ENCODE measurements around the gene ROR1. TPM values are rescaled to one million over a fixed set of nuclear protein-coding genes. Genes with fewer than 3 reads are reported as not detected.
A peak's percentile ranks its signal among the peaks of the same experiment; 100 is the strongest.

The ROR1 gene
- polyA plus RNA-seq, 1 of the 3 experiments (the other 2 are of a cell fraction) = 4.0 TPM

- no peak overlapping the region for H3K4me3 ChIP-seq (ENCODE audit: low read depth in 2 of 2, low read length in 1 of 2)
- H3K27ac ChIP-seq (ENCODE audit: low read depth in 2 of 2, low read length in 1 of 2) = peak overlapping the region in 1 of 2 experiments; percentile 39; a peak in 2 of 4 replicates
- whole genome bisulfite sequencing (ENCODE audit: low lambda C conversion rate) = 74% methylated on average over 5 of the region's 5 CpGs
- no peak overlapping the region for H2AFZ ChIP-seq (ENCODE audit: low read depth)
- H3K9me2 ChIP-seq = no peaks in the 10 kb centered on the region
- ChIA-PET CTCF (interaction anchor here (1.5 kb wide), 1 partner anchor 21 kb away, joined by 3 read pairs; no protein-coding TSS in a partner anchor), POLR2A (no interaction called here)
- no peaks in the 10 kb centered on the region for H3K79me2 ChIP-seq (ENCODE audit: insufficient read depth)
- H3K4me2 ChIP-seq = no peak overlapping the region
- no peaks in the 10 kb centered on the region for H3K36me3 ChIP-seq (replicated peaks in 1 of 2; ENCODE audit: control insufficient read depth in 1 of 2, insufficient read depth in 2 of 2, low read length in 1 of 2)
- H4K20me1 ChIP-seq (ENCODE audit: insufficient read depth) = no peaks in the 10 kb centered on the region
- H3K9me3 ChIP-seq = no peaks in the 10 kb centered on the region
- H3F3A ChIP-seq (replicated peaks; ENCODE audit: insufficient read depth) = no peaks in the 10 kb centered on the region
- no peak overlapping the region for H3K9ac ChIP-seq
- no peak for DNase-seq
- peaks cover 0 to 27% of the 10 kb centered on the region in 2 experiments; a peak in 2 of 4 replicates for H3K4me1 ChIP-seq (ENCODE audit: control insufficient read depth in 1 of 2, insufficient read depth in 2 of 2, low read depth in 1 of 2, low read length in 1 of 2)
- TF ChIP-seq GABPA (IDR thresholded peaks at IDR 0.05; ENCODE audit: low read depth) (no peak), CTCF (IDR thresholded peaks at IDR 0.05) (no peak), ELF1 (IDR thresholded peaks at IDR 0.05) (no peak), RFX5 (IDR thresholded peaks at IDR 0.05; ENCODE audit: low read length) (no peak), RAD21 (IDR thresholded peaks at IDR 0.05; ENCODE audit: low read length) (no peak), PBX3 (IDR thresholded peaks at IDR 0.05) (no peak)
- H3K27me3 ChIP-seq (ENCODE audit: insufficient read depth) = no peaks in the 10 kb centered on the region
Measured at GRCh38 chr1:64072089-64072793, 298.4 kb downstream of the ROR1 start.

GRCh38 chr1:64073705-64074104, 299.9 kb downstream of the ROR1 start:
- ChIA-PET CTCF (interaction anchor here (1.5 kb wide), 1 partner anchor 382 kb away, joined by 3 read pairs; no protein-coding TSS in a partner anchor), POLR2A (interaction anchor here (1.3 kb wide), 1 partner anchor 25 kb away, joined by 3 read pairs; no protein-coding TSS in a partner anchor)
- no peaks in the 10 kb centered on the region for H3K27me3 ChIP-seq (ENCODE audit: insufficient read depth)
- H3K4me2 ChIP-seq = no peak overlapping the region
- DNase-seq = peak; percentile 53
- H3K27ac ChIP-seq (ENCODE audit: low read depth in 2 of 2, low read length in 1 of 2) = peak overlapping the region in 1 of 2 experiments; percentile 82; a peak in 2 of 4 replicates
- H3K9me2 ChIP-seq = no peaks in the 10 kb centered on the region
- H3K79me2 ChIP-seq (ENCODE audit: insufficient read depth) = no peaks in the 10 kb centered on the region
- H3K36me3 ChIP-seq (replicated peaks in 1 of 2; ENCODE audit: control insufficient read depth in 1 of 2, insufficient read depth in 2 of 2, low read length in 1 of 2) = no peaks in the 10 kb centered on the region
- TF ChIP-seq CHD2 (IDR thresholded peaks at IDR 0.05; ENCODE audit: low read length, partially characterized antibody) (peak; percentile 19), FOXM1 (IDR thresholded peaks at IDR 0.05; ENCODE audit: low read depth) (no peak), EZH2phosphoT487 (IDR thresholded peaks at IDR 0.05; ENCODE audit: borderline replicate concordance, low read depth) (no peak), RAD21 (IDR thresholded peaks at IDR 0.05; ENCODE audit: low read length) (peak; percentile 18; the same call in 1 of the 2 replicates), PBX3 (IDR thresholded peaks at IDR 0.05) (no peak), RCOR1 (IDR thresholded peaks at IDR 0.05; ENCODE audit: low read length) (peak; percentile 73; the same call in 1 of the 2 replicates), POLR2AphosphoS5 (IDR thresholded peaks at IDR 0.05; ENCODE audit: low read depth, low read length) (no peak), SMC3 (IDR thresholded peaks at IDR 0.05; ENCODE audit: low read depth, low read length) (no peak), EP300 (IDR thresholded peaks at IDR 0.05; ENCODE audit: borderline replicate concordance in 1 of 2, low read depth in 1 of 2, low read length in 1 of 2) (peak in 1 of 2 experiments; percentile 83; a peak in 2 of 4 replicates), MEF2A (IDR thresholded peaks at IDR 0.05; ENCODE audit: borderline replicate concordance, low read depth) (no peak), RFX5 (IDR thresholded peaks at IDR 0.05; ENCODE audit: low read length) (no peak), GATA2 (CRISPR knock-in tag; IDR thresholded peaks at IDR 0.05) (0 out of 2 replicates have a peak, but pooled peaks have one; percentile 7), NRF1 (IDR thresholded peaks at IDR 0.05; ENCODE audit: low read depth, low read length) (no peak)
- H4K20me1 ChIP-seq (ENCODE audit: insufficient read depth) = no peaks in the 10 kb centered on the region
- no peaks in the 10 kb centered on the region for H3K9me3 ChIP-seq
- 34% methylated on average over 2 of the region's 2 CpGs for WGBS (ENCODE audit: low lambda C conversion rate)
- no peaks in the 10 kb centered on the region for H3F3A ChIP-seq (replicated peaks; ENCODE audit: insufficient read depth)
- H2AFZ ChIP-seq (ENCODE audit: low read depth) = no peak overlapping the region
- peaks cover 0 to 31% of the 10 kb centered on the region in 2 experiments; a peak in 2 of 4 replicates for H3K4me1 ChIP-seq (ENCODE audit: control insufficient read depth in 1 of 2, insufficient read depth in 2 of 2, low read depth in 1 of 2, low read length in 1 of 2)
- H3K9ac ChIP-seq = no peak overlapping the region
- H3K4me3 ChIP-seq (ENCODE audit: low read depth in 2 of 2, low read length in 1 of 2) = no peak overlapping the region
